Parathyroid adenoma (tissue), 2 donors: ENCODE results near the gene PALD1.

Experiments
- H2AFZ ChIP-seq: fragments of 300-600 bp; sonication (generic); one replicate; pipeline ENCODE4 v1.7.0; 2017; ENCODE audit warnings: antibody characterized with exemption, mild to moderate bottlenecking
- H3K27ac ChIP-seq: fragments of 300-600 bp; sonication (generic); one replicate; pipeline ENCODE4 v1.7.0; 2017
- H3K27me3 ChIP-seq: fragments of 300-600 bp; sonication (generic); one replicate; pipeline ENCODE4 v1.7.0; 2017; ENCODE audit warnings: low read length; ENCODE audit not compliant: control insufficient read depth, insufficient read depth
- H3K36me3 ChIP-seq: fragments of 300-600 bp; sonication (generic); one replicate; pipeline ENCODE4 v1.7.0; 2017; ENCODE audit warnings: low read length; ENCODE audit not compliant: control insufficient read depth, insufficient read depth
- H3K4me1 ChIP-seq: fragments of 300-600 bp; sonication (generic); one replicate; pipeline ENCODE4 v1.7.0; 2017; ENCODE audit warnings: control low read depth
- H3K4me2 ChIP-seq: fragments of 300-600 bp; sonication (generic); one replicate; pipeline ENCODE4 v1.7.0; 2017; ENCODE audit warnings: low read length
- H3K4me3 ChIP-seq: fragments of 300-600 bp; sonication (generic); one replicate; pipeline ENCODE4 v1.7.0; 2017; ENCODE audit warnings: low read depth, low read length
- H3K79me2 ChIP-seq: fragments of 300-600 bp; sonication (generic); one replicate; pipeline ENCODE4 v1.7.0; 2017; ENCODE audit warnings: control low read depth
- H3K9ac ChIP-seq: fragments of 300-600 bp; sonication (generic); one replicate; pipeline ENCODE4 v1.7.0; 2017; ENCODE audit warnings: mild to moderate bottlenecking
- H3K9me3 ChIP-seq: fragments of 300-600 bp; sonication (generic); one replicate; pipeline ENCODE4 v1.7.0; 2017; ENCODE audit warnings: low read length; ENCODE audit not compliant: control insufficient read depth
- CTCF ChIP-seq: fragments of 300-600 bp; sonication (generic); IDR thresholded peaks from one replicate; pipeline ENCODE4 v1.7.0; 2017; ENCODE audit warnings: antibody characterized with exemption, mild to moderate bottlenecking
- donor health status: primary hyperparathyroidism.

The PALD1 gene

GRCh38 chr10:70487824-70488223, 9.3 kb downstream of the PALD1 start:
- no peaks in the 10 kb centered on the region for H3K27me3 ChIP-seq
- no peak overlapping the region for H3K27ac ChIP-seq
- no peak overlapping the region for H3K9ac ChIP-seq
- H3K4me3 ChIP-seq, result no peak overlapping the region
- H2AFZ ChIP-seq, result no peak overlapping the region
- TF ChIP-seq CTCF, result no peak
- H3K4me1 ChIP-seq, result no peaks in the 10 kb centered on the region
- no peak overlapping the region for H3K4me2 ChIP-seq
- H3K36me3 ChIP-seq, result no peaks in the 10 kb centered on the region
- H3K9me3 ChIP-seq, result no peaks in the 10 kb centered on the region
- no peaks in the 10 kb centered on the region for H3K79me2 ChIP-seq

- H3K4me1 ChIP-seq, result no peaks in the 10 kb centered on the region
- H3K27me3 ChIP-seq, result no peaks in the 10 kb centered on the region
- no peak overlapping the region for H2AFZ ChIP-seq
- no peaks in the 10 kb centered on the region for H3K79me2 ChIP-seq
- no peak for TF ChIP-seq CTCF
- no peak overlapping the region for H3K27ac ChIP-seq
- no peaks in the 10 kb centered on the region for H3K9me3 ChIP-seq
- no peaks in the 10 kb centered on the region for H3K36me3 ChIP-seq
- H3K4me3 ChIP-seq, result no peak overlapping the region
- no peak overlapping the region for H3K4me2 ChIP-seq
- H3K9ac ChIP-seq, result no peak overlapping the region
Observed at GRCh38 chr10:70490142-70490541, 11.6 kb downstream of the PALD1 start.

- no peaks in the 10 kb centered on the region for H3K9me3 ChIP-seq
- no peak overlapping the region for H3K4me2 ChIP-seq
- TF ChIP-seq CTCF, result no peak
- no peak overlapping the region for H3K27ac ChIP-seq
- H3K36me3 ChIP-seq, result no peaks in the 10 kb centered on the region
- H3K27me3 ChIP-seq, result no peaks in the 10 kb centered on the region
- H3K4me1 ChIP-seq, result no peaks in the 10 kb centered on the region
- no peaks in the 10 kb centered on the region for H3K79me2 ChIP-seq
- no peak overlapping the region for H3K4me3 ChIP-seq
- no peak overlapping the region for H2AFZ ChIP-seq
- H3K9ac ChIP-seq, result no peak overlapping the region
Observed at GRCh38 chr10:70491614-70492013, 13.0 kb downstream of the PALD1 start.

- Histone ChIP-seq H3K27ac (no peak overlapping the region), H3K4me3 (no peak overlapping the region), H3K4me2 (no peak overlapping the region), H2AFZ (no peak overlapping the region), H3K79me2 (no peaks in the 10 kb centered on the region), H3K9ac (no peak overlapping the region), H3K27me3 (no peaks in the 10 kb centered on the region), H3K9me3 (no peaks in the 10 kb centered on the region), H3K4me1 (no peaks in the 10 kb centered on the region), H3K36me3 (no peaks in the 10 kb centered on the region)
- TF ChIP-seq CTCF, result no peak
Observed at GRCh38 chr10:70492786-70493659, 14.5 kb downstream of the PALD1 start.

- Histone ChIP-seq H3K27me3 (no peaks in the 10 kb centered on the region), H3K9ac (no peak overlapping the region), H3K4me1 (no peaks in the 10 kb centered on the region), H3K27ac (no peak overlapping the region), H3K4me3 (no peak overlapping the region), H3K4me2 (no peak overlapping the region), H2AFZ (no peak overlapping the region), H3K79me2 (no peaks in the 10 kb centered on the region), H3K9me3 (no peaks in the 10 kb centered on the region), H3K36me3 (no peaks in the 10 kb centered on the region)
- TF ChIP-seq CTCF, result no peak
Observed at GRCh38 chr10:70493660-70494234, 15.2 kb downstream of the PALD1 start.
